GM12878 (cell line): ENCODE results near the gene FANCC. TPM values are rescaled to one million over a fixed set of nuclear protein-coding genes. Genes with fewer than 3 reads are reported as not detected.

Experiments
- ATAC-seq: fragments of 200-7000 bp; cut with Tn5 transposase; 3 replicates; pipeline ENCODE4 v1.9.1; 2020; ENCODE audit warnings: mild to moderate bottlenecking, moderate library complexity
- BruUV-seq: library from RNA; stranded (reverse); fragments of 400-500 nt; replicated peaks from 2 replicates; lab custom pipeline; 2021; lab: Mats Ljungman, UMichigan
- CTCF ChIA-PET: fragments of 300-600 bp; sonication (Branson Sonifier 250); formaldehyde crosslinking; extraction: SDS; loops from one replicate; lab custom pipeline; 2021; ENCODE audit warnings: inconsistent platforms; lab: Yijun Ruan, JAX
- POLR2A ChIA-PET: fragments of 350-600 bp; formaldehyde crosslinking; extraction: SDS; loops from one replicate; lab custom pipeline; 2021; ENCODE audit warnings: inconsistent platforms; lab: Charles Lee
- RAD21 ChIA-PET: fragments of 300-600 bp; sonication (Branson Sonifier 250); formaldehyde crosslinking; loops from one replicate; lab custom pipeline; 2023; ENCODE audit warnings: antibody characterized with exemption; ENCODE audit not compliant: unreplicated experiment; lab: Charles Lee
- SMC1A ChIA-PET: fragments of 300-600 bp; sonication (Branson Sonifier 250); formaldehyde crosslinking; loops from one replicate; lab custom pipeline; 2023; ENCODE audit not compliant: unreplicated experiment, uncharacterized antibody; lab: Charles Lee
- DNase-seq: peaks from one replicate; pipeline ENCODE4 v3.0.0-alpha.2; 2011; ENCODE audit warnings: low read depth, low spot score
- FAIRE-seq: peaks from 3 replicates; lab custom pipeline; 2011; peaks lifted over from hg19 to GRCh38; lab: Jason Lieb, UNC
- H2AFZ ChIP-seq: 2 replicates; pipeline ENCODE4 v1.6.0; 2011; ENCODE audit warnings: low read depth, low read length, control low read depth; ENCODE audit not compliant: control insufficient read depth
- H3K27ac ChIP-seq: 2 replicates; pipeline ENCODE4 v1.5.1; 2011; ENCODE audit warnings: control low read depth; ENCODE audit not compliant: control insufficient read depth, insufficient read depth
- H3K27me3 ChIP-seq, 2 experiments: replicated peaks in 1 of 2; 2 replicates each; pipeline versions ENCODE4 v1.6.0 to v1.6.1; 2011; ENCODE audit warnings: low read length in 1 of 2; ENCODE audit not compliant: control insufficient read depth in 2 of 2, insufficient read depth in 2 of 2
- H3K36me3 ChIP-seq, 2 experiments: 2 replicates each; pipeline ENCODE4 v1.5.1; 2011; ENCODE audit warnings: low read length in 1 of 2; ENCODE audit not compliant: control insufficient read depth in 2 of 2, insufficient read depth in 2 of 2
- H3K4me1 ChIP-seq: 2 replicates; pipeline ENCODE4 v1.6.1; 2011; ENCODE audit warnings: mild to moderate bottlenecking, low read length, moderate library complexity, mixed read lengths; ENCODE audit not compliant: control insufficient read depth, insufficient read depth
- H3K4me2 ChIP-seq: 2 replicates; pipeline ENCODE4 v1.6.0; 2011; ENCODE audit warnings: control low read depth; ENCODE audit not compliant: control insufficient read depth, insufficient read depth
- H3K4me3 ChIP-seq: fragments of 200-600 bp; sonication (generic); 2 replicates; pipeline ENCODE4 v1.5.1; 2016
- H3K79me2 ChIP-seq: 2 replicates; pipeline ENCODE4 v1.6.0; 2011; ENCODE audit warnings: low read length; ENCODE audit not compliant: control insufficient read depth, insufficient read depth
- H3K9ac ChIP-seq: 2 replicates; pipeline ENCODE4 v1.8.0; 2011; ENCODE audit warnings: low read length, control low read depth, mixed read lengths; ENCODE audit not compliant: control insufficient read depth, insufficient read depth
- H3K9me3 ChIP-seq: replicated peaks from 3 replicates; pipeline ENCODE4 v1.5.1; 2011; ENCODE audit warnings: mild to moderate bottlenecking, low read length; ENCODE audit not compliant: control insufficient read depth, insufficient read depth
- H4K20me1 ChIP-seq: 2 replicates; pipeline ENCODE4 v1.6.0; 2011; ENCODE audit not compliant: control insufficient read depth, insufficient read depth
- BCLAF1 ChIP-seq: fragments of 450-650 bp; IDR thresholded peaks from 2 replicates; pipeline ENCODE4 v1.6.1; 2017; ENCODE audit warnings: antibody characterized with exemption, mild to moderate bottlenecking, moderate library complexity
- CTCF ChIP-seq, 3 experiments: IDR thresholded peaks in 2 of 3; conservative IDR thresholded peaks in 1 of 3; 2 replicates each; pipeline ENCODE4 v1.5.1; 2011; ENCODE audit warnings: low read depth in 3 of 3, low read length in 3 of 3, mild to moderate bottlenecking in 3 of 3, control low read depth in 2 of 3, moderate library complexity in 2 of 3, inconsistent platforms in 1 of 3, mixed read lengths in 1 of 3; ENCODE audit not compliant: control insufficient read depth in 2 of 3, insufficient read depth in 1 of 3; ENCODE audit errors: extremely low read depth in 1 of 3
- WGBS: methylation state at CpG from one replicate; pipeline ENCODE4 v1.1.6; 2016; ENCODE audit warnings: low lambda C conversion rate; ENCODE audit not compliant: insufficient replicate concordance, insufficient coverage; ENCODE audit errors: missing lambda C conversion rate; 5-methylcytosine and 5-hydroxymethylcytosine counted together
- in situ Hi-C: fragments of 300-500 bp; cut with MboI; formaldehyde crosslinking; loops from 9 replicates; pipeline ENCODE4 v1.14.3; 2018; ENCODE audit warnings: mixed read lengths
- intact Hi-C: fragments of 100-400 bp; cut with micrococcal nuclease; formaldehyde crosslinking; loops from one replicate; pipeline ENCODE4 v1.14.2; 2022; ENCODE audit not compliant: unreplicated experiment
- polyA plus RNA-seq, 11 experiments: library from polyadenylated mRNA; depleted of rRNA in 4 of 11; unstranded in 6 of 11; stranded (reverse) in 5 of 11; fragments of >200 nt; fragmentation: Nextera tagmentation in 4 of 11; fragmentation: Illumina TruSeq in 1 of 11; extraction: Ambion mirVana in 4 of 11; extraction: Trizol in 1 of 11; gene quantifications; 1 replicate in 1 of 11; 2 replicates in 10 of 11; pipeline versions ENCODE4 v1.2.1 to v1.2.3, GENCODE V29; 2011 to 2016; ENCODE audit warnings: inconsistent platforms in 2 of 11, missing spikeins in 2 of 11, low read depth in 1 of 11
- total RNA-seq, 4 experiments: library from RNA; depleted of rRNA in 3 of 4; stranded (reverse); fragments of >200 nt in 3 of 4; fragmentation: Illumina TruSeq in 1 of 4; extraction: Trizol in 1 of 4; gene quantifications; 2 replicates each; pipeline versions ENCODE4 v1.2.1 to v1.2.3, GENCODE V29; 2013 to 2021

The FANCC gene
- total and polyA plus RNA-seq, 10 of the 15 experiments (the other 5 are each of a cell fraction or from before 2014, with no cell fraction given): 1.2 to 16.8 (median 10.5) TPM

- no peak overlapping the region for H3K27ac ChIP-seq
- H3K4me3 ChIP-seq: no peak overlapping the region
- ChIA-PET CTCF (interaction anchor here (0.8 kb wide), 1 partner anchor 427 kb away, joined by 4 read pairs; no protein-coding TSS in a partner anchor), RAD21 (no interaction called here), POLR2A (no interaction called here), SMC1A (interaction anchor here (1.1 kb wide), 1 partner anchor 31 kb away, joined by 4 read pairs; no protein-coding TSS in a partner anchor)
- in situ Hi-C loops: no loop called here
- H3K9ac ChIP-seq: no peak overlapping the region
- no TSS peak for BruUV-seq
- H3K79me2 ChIP-seq: no peaks in the 10 kb centered on the region
- WGBS: 91% methylated on average over 12 of the region's 12 CpGs
- H2AFZ ChIP-seq: no peak overlapping the region
- intact Hi-C loops: no loop called here
- H3K4me1 ChIP-seq: no peaks in the 10 kb centered on the region; the same call in 1 of the 2 replicates
- no peaks in the 10 kb centered on the region; a peak in 1 of 4 replicates for H3K36me3 ChIP-seq
- peak; percentile 31; the same call in 1 of the 3 replicates for ATAC-seq
- H3K9me3 ChIP-seq: no peaks in the 10 kb centered on the region
- FAIRE-seq: no peak
- no peaks in the 10 kb centered on the region for H3K27me3 ChIP-seq
- H3K4me2 ChIP-seq: no peak overlapping the region
- no peaks in the 10 kb centered on the region for H4K20me1 ChIP-seq
- TF ChIP-seq CTCF (IDR thresholded peaks at IDR 0.05 in 2 of 3, conservative IDR thresholded peaks at IDR 0.05 in 1 of 3; ENCODE audit: control insufficient read depth in 2 of 3, extremely low read depth in 1 of 3, insufficient read depth in 1 of 3, low read depth in 3 of 3, low read length in 3 of 3) (0 out of 6 replicates have a peak, but pooled peaks of 1 of the 3 experiments have one; percentile 2), BCLAF1 (no peak)
- no peak for DNase-seq
Measured at GRCh38 chr9:95096381-95096780, 221.1 kb downstream of the FANCC start.
